Central memory CD4-positive, alpha-beta T cell (primary cell): ENCODE data around the gene COL5A3.
"Not testable (repeated sequence)": the region's sequence is repeated elsewhere in the genome, so short reads cannot be mapped to it uniquely, and the experiment has no call there.

ENCODE experiments used
- DNase-seq: peaks from one replicate; pipeline ENCODE4 v3.0.0; 2022

COL5A3 gene

GRCh38 chr19:9935506-9936325 lies 74.6 kb downstream of the COL5A3 start:
- DNase-seq = no peak

- peak; percentile 71 for DNase-seq
These were observed 76.0 kb downstream of the COL5A3 start for GRCh38 chr19:9934132-9934950.

GRCh38 chr19:9932835-9933234 lies 77.5 kb downstream of the COL5A3 start:
- DNase-seq = no peak

- DNase-seq = no peak
These were observed 78.7 kb downstream of the COL5A3 start for GRCh38 chr19:9931629-9932028.

- DNase-seq = no peak
These were observed 86.9 kb downstream of the COL5A3 start for GRCh38 chr19:9923440-9923839.

GRCh38 chr19:9922782-9923379 lies 87.4 kb downstream of the COL5A3 start:
- DNase-seq = not testable (repeated sequence)

GRCh38 chr19:9917321-9917720 lies 93.0 kb downstream of the COL5A3 start:
- no peak for DNase-seq

- DNase-seq = no peak
These were observed 93.6 kb downstream of the COL5A3 start for GRCh38 chr19:9916719-9917118.

- DNase-seq = peak; percentile 75
These were observed 95.7 kb downstream of the COL5A3 start for GRCh38 chr19:9914315-9915207.

GRCh38 chr19:9914001-9914314 lies 96.3 kb downstream of the COL5A3 start:
- no peak for DNase-seq

GRCh38 chr19:9913237-9914000 lies 96.9 kb downstream of the COL5A3 start:
- DNase-seq = no peak

- no peak for DNase-seq
These were observed 97.6 kb downstream of the COL5A3 start for GRCh38 chr19:9912551-9913236.

- no peak for DNase-seq
These were observed 98.6 kb downstream of the COL5A3 start for GRCh38 chr19:9911524-9912185.

- DNase-seq = no peak
These were observed 99.7 kb downstream of the COL5A3 start for GRCh38 chr19:9910625-9911024.
